HG02623 (cell line): ENCODE data around the gene EHMT1.

Experiments
- ATAC-seq: cut with Tn5 transposase; IDR thresholded peaks from one replicate; pipeline ENCODE4 v1.9.1; 2021; ENCODE audit warnings: moderate library complexity; ENCODE audit not compliant: unreplicated experiment

Gene EHMT1

GRCh38 chr9:137643921-137644320 lies 25.1 kb downstream of the EHMT1 start:
- no peak for ATAC-seq

DNA sequence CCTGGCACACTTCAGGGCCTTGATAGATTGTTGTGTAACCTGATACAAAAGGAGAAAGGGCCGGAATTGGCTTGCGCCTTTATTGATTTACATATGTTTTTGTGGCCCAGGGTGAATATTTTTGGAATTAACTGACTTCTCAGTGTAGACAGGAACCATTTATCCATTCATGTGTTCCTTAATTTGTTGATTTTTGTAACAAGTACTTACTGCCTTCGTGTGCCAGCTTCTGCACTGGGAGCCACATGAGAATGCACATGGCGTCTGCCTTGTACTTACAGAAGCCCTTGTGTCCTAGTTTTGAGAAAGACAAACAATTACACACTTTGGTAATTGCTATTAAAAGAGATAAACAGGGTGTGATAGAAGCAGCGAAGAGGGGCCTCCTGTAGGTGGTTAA lies 26.4 kb downstream of the EHMT1 start:
- no peak for ATAC-seq

- ATAC-seq, result no peak
Measured at GRCh38 chr9:137646341-137646740, 27.5 kb downstream of the EHMT1 start.

GRCh38 chr9:137647096-137647714 lies 28.4 kb downstream of the EHMT1 start:
- no peak for ATAC-seq

DNA sequence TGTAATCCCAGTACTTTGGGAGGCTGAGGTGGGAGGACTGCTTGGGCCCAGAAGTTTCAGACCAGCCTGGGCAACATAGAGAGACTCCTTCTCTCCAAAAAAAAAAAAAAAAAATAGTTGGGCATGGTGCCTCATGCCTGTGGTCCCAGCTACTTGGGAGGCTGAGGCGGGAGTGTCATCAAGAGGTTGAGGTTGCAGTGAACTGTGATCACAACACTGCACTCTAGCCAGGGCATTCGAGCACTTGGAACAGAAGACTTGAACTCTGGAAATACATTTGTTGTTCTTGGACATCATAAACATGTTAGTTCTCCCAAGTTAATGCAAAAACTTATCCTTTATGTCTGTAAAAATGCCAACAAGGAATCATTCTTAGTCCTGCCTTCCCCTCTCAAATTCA lies 29.6 kb downstream of the EHMT1 start:
- no peak for ATAC-seq

GRCh38 chr9:137649553-137649952 lies 30.7 kb downstream of the EHMT1 start:
- no peak for ATAC-seq

DNA sequence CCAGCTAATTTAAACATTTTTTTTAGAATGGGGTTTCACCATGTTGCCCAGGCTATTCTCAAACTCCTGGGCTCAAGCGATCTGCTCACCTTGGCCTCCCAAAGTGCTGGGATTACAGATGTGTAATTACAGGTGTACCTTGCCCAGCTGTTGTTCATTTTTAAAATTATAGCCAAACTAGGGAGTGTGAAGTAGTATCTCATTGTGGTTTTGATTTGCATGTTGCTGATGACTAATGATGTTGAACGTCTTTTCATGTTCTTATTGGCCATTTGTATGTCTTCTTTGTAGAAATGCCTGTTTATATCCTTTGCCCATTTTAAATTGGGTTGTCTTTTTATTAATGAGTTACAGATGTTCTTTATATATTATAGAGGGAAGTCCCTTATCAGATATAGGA lies 31.5 kb downstream of the EHMT1 start:
- no peak for ATAC-seq

DNA sequence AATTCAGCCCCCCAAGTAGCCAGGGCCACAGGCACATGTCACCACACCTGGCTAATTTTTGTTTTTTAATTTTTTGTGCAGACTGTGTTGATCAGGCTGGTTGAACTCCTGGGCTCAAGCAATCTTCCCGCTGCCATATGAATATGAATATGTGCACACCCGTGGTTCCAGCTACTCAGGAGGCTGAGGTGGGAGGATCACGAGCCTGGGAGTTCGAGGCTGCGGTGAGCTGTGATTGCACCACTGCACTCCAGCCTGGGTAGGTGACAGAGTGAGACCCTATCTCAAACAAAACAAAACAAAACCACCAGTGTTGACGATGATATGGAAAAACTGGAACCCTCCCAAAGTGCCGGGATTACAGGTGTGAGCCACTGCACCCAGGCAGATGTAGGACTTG lies 32.0 kb downstream of the EHMT1 start:
- no peak for ATAC-seq

GRCh38 chr9:137656416-137656815 lies 37.6 kb downstream of the EHMT1 start:
- no peak for ATAC-seq

- ATAC-seq, result no peak
Measured at GRCh38 chr9:137657606-137658005, 38.8 kb downstream of the EHMT1 start.

DNA sequence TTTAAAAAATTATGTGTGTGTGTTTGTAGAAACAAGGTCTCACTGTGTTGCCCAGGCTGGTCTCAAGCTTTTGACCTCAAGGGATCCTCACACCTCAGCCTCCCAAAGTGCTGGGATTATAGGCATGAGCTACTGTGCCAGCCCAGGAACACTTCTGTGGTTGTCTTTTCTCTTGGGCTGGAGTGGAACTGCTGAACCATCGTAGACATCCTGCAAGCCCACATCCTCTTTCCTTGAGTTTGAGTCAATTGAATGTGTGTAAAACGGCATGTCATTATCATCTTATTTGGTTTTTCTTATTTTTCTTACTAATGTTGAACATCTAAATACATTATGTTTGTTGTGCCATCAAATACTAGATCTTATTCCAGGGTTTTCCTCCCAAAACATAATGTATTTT lies 40.0 kb downstream of the EHMT1 start:
- ATAC-seq, result no peak

DNA sequence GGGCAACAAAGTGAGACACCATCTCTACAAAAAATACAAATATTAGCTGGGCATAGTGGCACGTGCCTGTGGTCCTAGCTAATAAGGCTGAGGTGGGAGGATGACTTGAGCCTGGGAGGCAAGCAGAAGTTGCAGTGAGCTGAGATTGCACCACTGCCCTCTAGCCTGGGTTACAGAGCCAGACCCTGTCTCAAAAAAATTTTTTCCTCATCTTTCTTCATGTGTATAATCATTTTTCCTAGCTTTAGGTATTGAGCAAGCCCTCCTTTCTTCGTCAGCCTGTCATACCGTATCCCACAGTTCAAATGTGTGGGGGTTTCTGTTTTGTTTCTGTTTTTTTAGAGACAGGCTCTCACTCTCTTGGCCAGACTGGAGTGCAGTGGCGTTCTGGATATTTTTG lies 41.3 kb downstream of the EHMT1 start:
- no peak for ATAC-seq

- no peak for ATAC-seq
Measured at GRCh38 chr9:137663584-137663983, 44.8 kb downstream of the EHMT1 start.

DNA sequence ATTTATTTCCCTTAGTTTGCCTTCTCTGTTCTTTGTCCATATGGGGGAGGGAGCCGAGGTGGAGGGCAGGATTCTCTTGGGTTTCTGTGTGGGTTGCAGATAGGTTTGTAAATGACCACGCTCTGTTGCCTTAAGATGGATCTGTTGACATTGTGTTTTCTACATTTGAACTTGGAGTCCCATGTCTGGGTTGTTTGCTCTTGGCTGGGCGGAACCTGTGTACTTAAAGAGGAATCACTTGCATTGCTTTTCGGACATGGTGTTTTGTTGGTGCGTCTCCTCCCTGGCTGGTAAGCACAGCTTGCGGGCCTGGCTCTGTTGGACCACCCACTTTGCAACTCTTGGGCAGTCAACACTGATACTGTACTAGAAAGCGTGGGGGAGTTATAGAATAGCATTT lies 45.9 kb downstream of the EHMT1 start:
- ATAC-seq, result no peak

DNA sequence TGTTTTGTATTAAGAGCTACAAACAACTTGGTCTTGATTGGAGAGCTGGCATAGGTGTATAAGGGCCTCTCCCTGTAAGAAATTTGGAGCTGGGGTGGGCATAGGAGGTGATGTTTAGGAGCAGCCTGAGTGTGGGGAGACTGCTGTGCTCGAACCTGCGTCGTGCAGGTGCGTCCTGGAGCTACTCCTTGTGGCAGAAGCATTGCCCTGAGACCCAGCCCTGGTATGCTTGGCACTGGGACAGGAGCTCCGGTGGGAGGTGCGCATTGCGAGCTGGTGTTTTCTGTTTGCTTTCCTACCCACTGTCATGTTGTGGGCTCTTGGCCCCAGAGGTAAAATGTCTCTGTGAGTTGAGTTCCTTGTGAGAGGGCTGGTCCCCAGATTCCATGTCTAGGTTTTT lies 46.4 kb downstream of the EHMT1 start:
- ATAC-seq, result no peak

DNA sequence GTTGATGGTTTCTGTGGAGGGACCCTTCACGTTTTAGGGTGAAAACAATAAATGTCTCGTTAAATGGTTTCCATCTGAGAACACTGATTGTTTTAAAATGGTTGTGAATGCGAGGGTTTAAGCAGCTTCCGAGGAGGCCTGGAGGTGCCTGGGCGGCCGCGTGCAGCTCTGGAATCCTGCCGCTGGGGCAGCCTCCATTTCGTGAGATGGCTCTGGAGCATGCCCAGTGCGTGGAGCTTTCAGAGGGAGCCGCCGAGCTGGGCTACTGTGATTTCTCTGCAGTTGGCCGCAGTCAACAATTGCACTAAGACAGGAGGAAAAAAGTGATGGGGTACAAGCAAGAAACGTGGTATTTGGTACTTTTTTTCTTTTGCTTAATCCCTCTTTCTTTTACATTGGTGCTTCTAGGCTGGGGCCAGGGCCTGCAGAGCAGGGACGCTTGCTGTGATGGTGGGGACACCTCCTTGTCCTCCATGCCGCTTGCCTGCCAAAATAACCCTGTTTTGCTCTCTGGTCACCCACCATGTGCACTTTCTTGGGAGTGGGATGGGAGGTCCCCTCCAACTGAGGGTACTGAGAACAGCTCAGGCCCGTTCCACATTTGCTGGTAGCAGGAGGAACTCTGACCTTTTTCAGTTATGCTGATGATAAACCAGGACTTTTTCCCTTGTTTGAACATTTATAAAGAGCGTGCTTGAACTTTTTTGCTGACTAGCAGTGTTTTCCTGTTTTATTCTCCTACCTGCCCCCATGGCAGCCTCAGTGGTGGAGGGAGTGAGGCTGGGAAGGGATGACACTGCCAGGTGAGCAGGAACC lies 47.1 kb downstream of the EHMT1 start:
- ATAC-seq, result no peak

GRCh38 chr9:137666513-137666822 lies 47.7 kb downstream of the EHMT1 start:
- no peak for ATAC-seq

- ATAC-seq, result no peak
Measured at GRCh38 chr9:137666955-137667670, 48.3 kb downstream of the EHMT1 start.

DNA sequence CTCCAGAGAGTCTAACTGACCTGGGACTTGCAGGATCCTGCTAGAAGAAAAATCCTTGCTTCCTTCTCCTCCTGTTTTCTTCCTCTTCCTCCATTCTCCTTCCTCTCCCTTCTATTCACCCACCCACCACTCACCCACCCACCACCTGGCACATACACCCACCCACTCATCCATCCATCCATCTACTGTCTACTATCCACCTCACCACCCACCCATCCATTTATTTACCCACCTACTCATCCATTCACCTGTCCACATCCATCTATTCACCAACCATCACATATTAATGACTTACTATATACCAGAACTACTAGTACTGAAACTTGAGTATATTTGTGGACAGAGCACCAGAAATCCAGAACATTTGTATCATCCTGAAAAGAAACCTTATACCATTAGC lies 49.4 kb downstream of the EHMT1 start:
- ATAC-seq, result no peak

DNA sequence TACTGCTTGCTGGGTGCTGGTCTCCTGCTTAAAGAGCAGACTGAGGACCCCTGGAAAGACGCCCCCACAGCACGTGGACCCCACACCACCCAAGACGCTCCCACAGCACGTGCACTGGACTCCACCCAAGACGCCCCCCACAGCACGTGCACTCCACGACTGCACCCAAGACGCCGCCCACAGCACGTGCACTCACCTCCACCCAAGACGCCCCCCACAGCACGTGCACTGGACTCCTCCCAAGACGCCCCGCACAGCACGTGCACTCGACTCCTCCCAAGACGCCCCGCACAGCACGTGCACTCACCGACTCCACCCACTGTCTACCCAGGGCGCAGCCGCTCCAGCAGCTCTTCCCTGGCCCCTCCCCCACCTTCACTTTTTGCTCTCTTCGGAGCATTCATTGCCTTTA lies 50.5 kb downstream of the EHMT1 start:
- no peak for ATAC-seq

DNA sequence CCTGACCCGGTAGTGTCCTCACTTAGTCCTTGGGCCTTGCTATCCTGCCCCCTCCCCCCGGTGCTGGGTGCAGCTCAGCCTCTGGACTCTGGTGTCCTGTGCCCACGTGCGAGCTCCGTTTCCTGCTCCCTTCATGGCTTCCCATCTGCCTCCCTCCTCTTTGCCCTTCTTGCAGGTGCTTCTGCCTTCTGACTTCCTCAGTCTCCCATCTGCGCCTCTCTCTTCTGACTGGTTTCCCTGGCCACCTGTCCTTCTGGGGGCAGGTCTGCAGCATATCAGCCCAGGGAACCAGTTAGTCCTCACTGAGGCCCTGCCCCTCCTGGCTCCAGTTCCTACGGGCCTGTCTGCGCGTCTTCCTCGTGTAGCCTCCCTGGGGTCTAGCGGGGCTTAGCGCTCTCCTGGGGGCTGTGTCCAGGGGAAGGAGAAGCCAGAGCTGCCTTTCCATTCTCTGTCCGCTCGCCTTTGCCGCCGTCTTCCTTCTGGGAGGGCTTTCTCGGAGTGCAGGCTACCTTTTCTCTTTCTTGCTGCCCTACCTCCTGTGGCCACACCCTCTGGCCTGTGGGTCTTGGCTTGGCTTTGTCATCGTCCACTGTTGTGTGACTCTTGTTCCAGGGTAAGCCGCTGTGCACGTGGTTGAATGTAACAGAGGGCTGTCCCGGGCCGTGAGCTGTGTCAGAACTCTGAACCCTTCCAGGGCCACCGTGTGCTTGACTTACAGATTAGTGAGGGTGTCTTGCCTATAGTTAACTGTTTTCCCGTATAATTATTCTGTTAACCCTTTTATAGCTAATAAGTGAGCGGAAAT lies 51.8 kb downstream of the EHMT1 start:
- no peak for ATAC-seq

- no peak for ATAC-seq
Measured at GRCh38 chr9:137671196-137671538, 52.4 kb downstream of the EHMT1 start.
